OCI-LY1 (cell line): ENCODE results near the gene AP3S1.

ENCODE experiments used
- EZH2 ChIP-seq: fragments of 200-600 bp; sonication (generic), shearing (Covaris generic); IDR thresholded peaks from 2 replicates; pipeline ENCODE4 v1.8.0; 2017; ENCODE audit warnings: borderline replicate concordance, mixed run types, mild to moderate bottlenecking, antibody characterized with exemption, low read length, moderate library complexity, mixed read lengths
- TF ChIP-seq, protein P1 (sequence below): fragments of 200-600 bp; sonication (generic), shearing (Covaris generic); IDR thresholded peaks from 2 replicates; pipeline ENCODE4 v1.5.1; 2017; ENCODE audit warnings: mild to moderate bottlenecking, antibody characterized with exemption, low read length, moderate library complexity, mixed read lengths

DNA sequence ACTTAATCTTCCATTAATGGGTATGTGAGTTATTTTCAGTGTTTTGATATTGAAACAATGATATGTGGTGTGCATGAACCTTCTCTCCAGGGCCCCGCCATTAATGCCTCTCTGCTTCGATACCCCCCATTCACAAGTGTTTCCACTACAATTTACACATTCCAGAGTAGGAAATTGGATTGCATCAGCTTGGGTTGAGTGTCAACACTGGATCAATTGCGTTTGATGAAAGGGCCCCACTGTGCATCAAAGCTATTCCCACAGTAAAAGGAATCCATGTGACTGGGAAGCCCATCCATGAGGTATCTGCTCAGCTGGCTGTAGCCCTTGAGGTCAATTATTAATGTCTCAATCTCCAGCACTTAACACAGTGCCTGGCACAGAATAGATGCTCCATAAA lies 102.8 kb downstream of the AP3S1 start:
- no peak for TF ChIP-seq EZH2
- TF ChIP-seq, protein P1, sequence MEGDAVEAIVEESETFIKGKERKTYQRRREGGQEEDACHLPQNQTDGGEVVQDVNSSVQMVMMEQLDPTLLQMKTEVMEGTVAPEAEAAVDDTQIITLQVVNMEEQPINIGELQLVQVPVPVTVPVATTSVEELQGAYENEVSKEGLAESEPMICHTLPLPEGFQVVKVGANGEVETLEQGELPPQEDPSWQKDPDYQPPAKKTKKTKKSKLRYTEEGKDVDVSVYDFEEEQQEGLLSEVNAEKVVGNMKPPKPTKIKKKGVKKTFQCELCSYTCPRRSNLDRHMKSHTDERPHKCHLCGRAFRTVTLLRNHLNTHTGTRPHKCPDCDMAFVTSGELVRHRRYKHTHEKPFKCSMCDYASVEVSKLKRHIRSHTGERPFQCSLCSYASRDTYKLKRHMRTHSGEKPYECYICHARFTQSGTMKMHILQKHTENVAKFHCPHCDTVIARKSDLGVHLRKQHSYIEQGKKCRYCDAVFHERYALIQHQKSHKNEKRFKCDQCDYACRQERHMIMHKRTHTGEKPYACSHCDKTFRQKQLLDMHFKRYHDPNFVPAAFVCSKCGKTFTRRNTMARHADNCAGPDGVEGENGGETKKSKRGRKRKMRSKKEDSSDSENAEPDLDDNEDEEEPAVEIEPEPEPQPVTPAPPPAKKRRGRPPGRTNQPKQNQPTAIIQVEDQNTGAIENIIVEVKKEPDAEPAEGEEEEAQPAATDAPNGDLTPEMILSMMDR = no peak
